NCI-H187 (cell line): ENCODE data around the gene MTR.

ENCODE experiments used
- DNase-seq, 2 experiments: peaks; one replicate each; lab custom pipeline; 2025; lab: John Stamatoyannopoulos, UW

MTR gene

DNA sequence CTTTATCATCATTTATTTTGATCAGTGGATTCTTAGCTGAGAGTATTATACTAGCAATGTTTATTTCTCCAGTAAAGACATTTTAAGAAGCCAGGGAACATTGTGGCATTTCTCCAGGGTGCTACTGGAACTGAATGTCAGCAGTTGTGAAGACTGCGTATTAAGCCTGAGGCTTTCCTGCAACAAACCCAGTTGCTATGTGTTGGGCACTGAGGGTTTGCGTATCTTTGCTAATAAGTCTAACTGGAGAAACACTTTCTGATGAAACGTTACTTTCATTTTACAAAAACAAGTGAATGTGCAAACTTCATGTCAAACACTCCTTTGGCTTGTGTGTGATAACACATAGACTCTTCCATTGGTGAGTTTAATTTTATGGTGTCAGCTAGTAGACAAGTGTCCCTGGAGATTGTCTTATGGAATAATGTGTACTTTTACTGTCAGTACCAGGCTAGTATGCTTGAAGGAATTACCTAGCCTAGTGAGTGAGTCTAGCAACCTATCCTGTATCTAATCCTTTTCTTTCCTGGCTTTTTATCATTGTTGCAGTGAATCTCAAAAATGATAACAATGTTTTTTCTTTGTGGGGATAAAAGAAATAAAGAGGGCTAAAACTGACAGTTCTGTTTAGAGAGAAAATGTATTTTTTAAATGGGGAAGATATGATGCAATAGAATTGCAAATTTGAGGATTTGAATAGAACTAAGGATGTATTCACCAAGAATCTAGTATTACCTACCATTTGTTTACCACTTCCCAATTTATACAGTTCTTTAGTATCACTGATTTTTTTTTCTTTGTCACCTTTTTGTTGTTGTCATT is 70.1 kb downstream of the MTR start:
- DNase-seq: no peak

- no peak for DNase-seq
These were observed 70.7 kb downstream of the MTR start for GRCh38 chr1:236865818-236866155.

GRCh38 chr1:236868625-236869467 is 73.8 kb downstream of the MTR start:
- no peak for DNase-seq

DNA sequence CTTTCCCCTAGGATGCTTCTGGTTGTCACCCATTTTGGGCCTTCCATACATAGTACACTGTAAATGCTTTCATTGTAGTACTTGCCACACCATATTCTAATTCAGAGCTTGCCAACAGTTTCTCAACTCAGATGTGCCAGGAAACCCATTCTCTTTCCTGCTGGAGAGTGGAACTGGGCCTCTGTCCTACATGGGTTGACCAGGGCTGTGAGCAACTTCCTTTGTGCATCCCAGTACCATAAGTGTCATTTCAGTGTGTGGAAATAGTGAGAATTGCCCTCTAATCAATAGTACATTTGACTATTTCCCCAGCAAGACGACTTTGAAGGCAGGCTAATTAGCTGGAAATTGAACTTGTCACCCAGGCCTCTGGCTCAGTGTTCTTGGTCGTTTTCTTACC is 74.8 kb downstream of the MTR start:
- no peak for DNase-seq

DNA sequence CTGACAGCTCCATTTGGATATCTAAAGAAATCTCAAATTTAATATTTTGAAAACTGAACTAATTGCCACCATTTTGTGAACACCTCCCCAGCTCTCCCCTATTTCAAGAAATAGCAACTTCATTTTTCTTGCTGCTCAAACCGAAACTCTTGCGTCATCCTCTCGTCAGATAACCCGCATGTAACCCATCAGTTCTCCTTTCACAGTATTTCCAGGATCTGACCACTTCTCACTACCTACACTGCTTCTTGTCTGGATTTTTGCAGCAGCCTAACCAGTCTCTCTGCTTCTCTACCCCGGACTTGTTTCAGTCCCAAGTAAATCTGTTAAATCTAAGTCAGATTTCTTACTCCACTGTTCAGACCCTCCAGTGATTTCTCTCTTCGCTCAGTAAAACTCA is 75.6 kb downstream of the MTR start:
- DNase-seq: no peak

DNA sequence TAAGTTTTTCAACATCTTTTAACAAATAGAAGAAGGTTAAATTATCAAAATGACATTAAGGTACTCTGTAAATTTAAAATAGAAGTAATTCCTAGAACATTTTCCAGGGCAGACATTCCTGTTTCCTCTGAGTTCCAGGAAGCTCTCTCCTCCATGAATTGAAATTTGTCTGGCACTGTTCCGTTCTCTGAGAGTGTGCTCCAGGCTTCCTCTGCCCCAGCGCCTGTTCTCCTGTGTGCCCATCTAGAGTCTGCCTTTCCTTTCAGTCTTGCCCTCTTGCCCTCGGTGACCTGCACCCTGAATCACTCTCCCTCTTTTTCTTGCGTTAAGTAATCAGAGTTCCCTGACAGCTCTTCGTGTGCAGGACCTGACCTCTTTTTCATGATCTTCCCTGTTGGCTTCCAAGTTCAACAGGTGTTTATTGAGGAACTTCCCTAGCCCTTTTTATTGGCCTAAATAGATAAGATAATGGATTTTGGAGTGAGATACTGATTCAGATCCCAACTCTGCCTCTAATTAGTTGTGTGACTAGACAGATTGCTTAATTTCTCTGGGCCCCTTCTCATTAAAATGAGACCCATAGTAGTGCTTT is 77.1 kb downstream of the MTR start:
- no peak for DNase-seq

DNA sequence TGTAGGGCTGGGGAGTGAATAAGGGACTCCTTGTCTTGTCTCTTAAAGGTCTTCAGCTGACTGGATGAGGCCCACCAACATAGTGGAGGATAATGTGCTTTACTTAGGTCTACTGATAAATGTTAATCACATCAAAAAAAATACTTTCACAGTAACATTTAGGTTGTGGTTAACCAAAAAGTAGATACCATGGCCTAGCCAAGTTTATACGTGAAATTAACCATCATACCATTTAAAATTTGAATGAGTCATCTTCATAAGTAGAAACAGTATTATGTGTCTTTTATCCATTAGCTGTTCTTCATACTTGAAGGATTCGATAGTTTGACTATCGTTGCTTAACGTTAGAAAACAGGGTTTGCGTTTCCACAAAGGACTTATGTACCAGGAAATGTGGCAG is 80.9 kb downstream of the MTR start:
- no peak for DNase-seq

DNA sequence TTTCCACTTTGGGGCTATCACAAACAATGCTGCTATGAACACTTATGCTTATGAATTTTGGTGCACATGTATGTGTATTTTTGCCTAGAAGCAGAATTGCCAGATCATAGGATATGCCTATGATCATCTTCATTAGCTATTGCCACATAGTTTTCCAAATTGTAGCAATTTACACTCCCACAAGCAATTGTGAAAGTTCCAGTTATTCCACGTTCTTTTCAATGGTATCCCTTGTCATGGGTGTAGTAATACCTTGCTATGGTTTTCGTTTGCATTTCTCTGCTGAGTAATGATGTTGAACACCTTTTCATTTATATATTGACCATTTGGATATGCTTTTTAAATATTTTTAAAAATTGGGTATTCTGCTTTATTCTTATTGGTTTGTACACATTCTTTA is 82.6 kb downstream of the MTR start:
- DNase-seq: no peak

DNA sequence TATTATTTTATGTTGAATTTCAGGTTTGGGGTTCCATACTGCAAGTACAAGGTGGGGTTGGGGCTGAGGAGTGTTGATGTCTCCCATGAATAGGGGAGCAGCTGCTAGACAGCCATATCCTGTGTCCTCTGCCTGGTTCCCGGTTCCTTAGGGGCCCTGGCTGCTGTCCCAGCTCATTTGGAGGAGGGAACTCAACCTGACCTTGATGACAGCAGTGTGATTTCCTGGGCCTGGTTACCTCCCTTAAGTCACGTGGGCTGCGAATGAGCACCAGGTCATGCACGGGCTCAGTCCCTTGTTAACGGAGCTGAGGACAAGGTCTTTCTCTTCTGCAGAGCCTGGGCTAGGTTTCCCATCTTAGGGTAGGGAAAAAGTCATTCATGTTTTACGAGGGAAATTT is 85.1 kb downstream of the MTR start:
- no peak for DNase-seq

DNA sequence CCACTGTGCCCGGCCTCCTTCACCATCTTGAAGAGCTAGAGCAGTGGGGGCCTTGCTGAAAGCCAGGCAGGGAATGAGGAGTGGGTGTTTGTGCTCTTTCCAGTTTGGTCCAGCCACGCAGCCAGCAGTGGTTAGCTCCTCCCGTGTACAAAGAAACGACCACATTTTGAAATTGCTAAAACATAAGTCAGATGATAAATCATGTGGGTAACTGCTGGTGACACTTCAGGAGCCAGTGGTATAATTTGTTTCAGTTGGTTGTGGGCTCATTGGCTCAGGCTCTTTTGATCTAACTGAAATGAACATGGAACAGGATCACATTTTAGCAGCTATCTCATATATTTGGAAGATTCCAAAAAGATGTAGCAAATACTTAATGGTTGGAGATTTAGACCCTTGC is 87.6 kb downstream of the MTR start:
- no peak for DNase-seq

DNA sequence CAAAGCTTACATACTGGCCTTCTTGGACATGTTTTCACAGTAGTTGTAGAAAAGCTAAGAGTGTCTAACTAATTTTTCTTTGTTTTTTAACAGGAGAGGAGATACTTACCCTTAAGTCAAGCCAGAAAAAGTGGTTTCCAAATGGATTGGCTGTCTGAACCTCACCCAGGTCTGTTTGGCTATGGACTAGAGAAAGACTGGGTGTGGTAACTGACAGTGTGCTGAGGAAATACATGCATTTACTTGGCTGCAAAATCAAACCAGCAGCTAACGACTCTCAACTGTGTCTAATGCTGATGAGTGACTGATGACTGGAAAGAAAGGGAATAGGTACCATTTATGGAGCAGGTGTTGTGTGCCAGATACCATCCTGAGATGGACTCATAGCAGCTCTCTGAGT is 91.1 kb downstream of the MTR start:
- DNase-seq: no peak

- DNase-seq: no peak
These were observed 92.0 kb downstream of the MTR start for GRCh38 chr1:236887081-236887480.

DNA sequence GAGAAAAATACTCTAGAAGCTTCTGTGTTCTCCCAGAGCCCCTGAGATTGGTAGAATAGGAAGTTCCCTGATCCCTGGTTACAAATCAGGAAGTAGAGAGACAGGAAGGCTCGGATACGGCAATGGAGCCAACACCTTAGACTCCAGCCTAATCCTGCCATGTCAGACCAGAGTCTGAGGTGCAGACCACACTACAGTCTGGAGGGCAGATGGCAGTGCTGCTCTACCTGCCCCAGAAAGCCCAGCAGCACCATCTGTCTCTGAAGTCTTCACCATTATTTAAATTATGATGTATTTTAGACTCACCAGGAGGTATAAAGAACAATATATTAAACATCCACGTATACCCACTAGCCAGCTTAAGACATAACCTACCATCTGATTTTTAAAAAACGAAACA is 93.0 kb downstream of the MTR start:
- DNase-seq: no peak

DNA sequence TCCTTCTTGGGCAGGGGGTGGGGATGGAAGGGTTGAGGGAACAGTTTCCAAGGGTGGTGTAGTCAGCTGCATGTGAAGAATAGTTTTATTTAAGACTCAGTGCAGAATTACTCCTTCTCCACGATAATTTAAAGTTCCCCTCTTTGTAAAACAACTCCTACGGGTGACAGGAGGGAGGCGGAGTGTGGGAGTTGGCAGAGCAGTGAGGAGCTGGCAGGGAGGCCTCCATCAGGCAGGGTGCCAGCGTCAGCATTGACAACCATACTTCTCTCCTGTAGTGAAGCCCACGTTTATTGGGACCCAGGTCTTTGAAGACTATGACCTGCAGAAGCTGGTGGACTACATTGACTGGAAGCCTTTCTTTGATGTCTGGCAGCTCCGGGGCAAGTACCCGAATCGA is 93.8 kb downstream of the MTR start:
- no peak for DNase-seq

DNA sequence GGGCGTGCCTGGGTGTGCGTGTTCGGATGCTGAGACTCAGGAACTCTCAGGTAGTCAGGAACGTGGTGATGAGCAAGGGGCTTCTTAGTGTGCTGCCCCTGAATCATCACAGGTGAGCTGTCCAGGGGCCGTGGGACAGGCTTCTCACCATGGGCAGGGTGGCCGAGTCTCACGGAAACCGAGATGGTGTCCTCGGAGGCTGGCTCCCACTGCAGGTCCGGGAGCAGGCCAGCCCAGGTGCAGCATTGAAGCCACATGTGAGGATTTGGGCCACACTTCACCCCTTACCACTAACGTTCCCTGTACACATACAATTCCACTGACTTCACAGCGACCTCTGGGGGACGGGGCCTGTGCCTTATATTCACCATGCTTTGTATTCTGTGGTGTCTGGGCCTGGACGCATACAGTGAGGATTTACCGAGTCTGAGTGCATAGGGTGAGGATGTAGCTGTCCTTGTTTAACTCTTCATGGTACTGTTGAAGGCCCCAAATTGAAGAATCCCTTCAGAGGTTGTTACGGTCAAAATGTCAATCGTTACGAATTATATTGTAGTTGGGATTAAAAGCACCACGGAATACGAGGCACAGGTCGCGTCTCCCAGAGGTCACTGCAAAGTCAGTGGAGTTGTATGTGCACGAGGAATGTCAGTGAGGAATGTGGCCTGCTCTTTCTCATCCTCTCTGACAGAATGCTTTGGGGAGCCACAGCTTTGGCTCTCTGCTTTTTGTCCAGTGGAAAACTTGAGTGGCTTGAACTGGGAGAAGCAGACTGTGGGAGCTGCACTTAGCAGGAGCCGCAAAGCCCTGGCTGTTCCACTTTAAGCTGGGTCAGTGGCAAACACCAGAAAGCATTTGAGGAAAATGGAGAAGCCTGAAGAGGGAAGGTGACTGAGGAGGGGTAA is 95.3 kb downstream of the MTR start:
- DNase-seq: no peak

DNA sequence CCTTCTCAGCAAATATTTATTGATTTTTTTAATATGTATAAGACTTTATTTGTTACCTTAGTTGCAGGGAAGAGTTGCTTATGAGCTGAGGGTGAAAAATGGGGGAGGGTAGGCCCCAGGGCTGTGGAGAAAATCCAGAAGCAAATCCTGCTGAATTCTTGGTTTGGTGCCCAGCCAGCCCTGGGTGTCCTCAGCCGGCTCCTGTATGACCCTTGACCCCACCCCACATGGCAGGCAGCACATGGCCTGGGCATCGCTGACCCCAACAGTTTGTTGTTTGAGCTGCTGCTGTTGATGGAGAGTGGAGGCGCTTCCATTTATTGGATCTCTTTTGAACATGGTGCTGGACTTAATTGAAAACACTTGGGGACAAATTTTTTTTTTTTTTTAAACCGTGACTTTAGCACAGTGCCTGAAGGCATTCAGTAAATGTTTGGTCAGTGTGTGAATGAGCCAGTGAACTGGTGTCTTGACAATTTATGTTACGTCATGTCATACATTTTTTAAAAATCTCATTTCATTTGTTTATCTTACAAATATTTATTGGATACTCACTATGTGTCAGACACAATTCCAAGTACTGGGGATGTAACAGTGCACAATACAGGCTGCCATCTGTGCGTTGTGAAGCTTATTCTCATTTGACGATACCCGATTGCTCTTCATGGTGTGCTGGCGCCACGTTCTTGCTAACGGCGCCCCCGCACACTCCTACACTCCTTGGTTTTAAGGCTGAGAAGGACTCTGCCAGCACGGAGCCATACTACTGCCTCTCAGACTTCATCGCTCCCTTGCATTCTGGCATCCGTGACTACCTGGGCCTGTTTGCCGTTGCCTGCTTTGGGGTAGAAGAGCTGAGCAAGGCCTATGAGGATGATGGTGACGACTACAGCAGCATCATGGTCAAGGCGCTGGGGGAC is 98.8 kb downstream of the MTR start:
- no peak for DNase-seq

DNA sequence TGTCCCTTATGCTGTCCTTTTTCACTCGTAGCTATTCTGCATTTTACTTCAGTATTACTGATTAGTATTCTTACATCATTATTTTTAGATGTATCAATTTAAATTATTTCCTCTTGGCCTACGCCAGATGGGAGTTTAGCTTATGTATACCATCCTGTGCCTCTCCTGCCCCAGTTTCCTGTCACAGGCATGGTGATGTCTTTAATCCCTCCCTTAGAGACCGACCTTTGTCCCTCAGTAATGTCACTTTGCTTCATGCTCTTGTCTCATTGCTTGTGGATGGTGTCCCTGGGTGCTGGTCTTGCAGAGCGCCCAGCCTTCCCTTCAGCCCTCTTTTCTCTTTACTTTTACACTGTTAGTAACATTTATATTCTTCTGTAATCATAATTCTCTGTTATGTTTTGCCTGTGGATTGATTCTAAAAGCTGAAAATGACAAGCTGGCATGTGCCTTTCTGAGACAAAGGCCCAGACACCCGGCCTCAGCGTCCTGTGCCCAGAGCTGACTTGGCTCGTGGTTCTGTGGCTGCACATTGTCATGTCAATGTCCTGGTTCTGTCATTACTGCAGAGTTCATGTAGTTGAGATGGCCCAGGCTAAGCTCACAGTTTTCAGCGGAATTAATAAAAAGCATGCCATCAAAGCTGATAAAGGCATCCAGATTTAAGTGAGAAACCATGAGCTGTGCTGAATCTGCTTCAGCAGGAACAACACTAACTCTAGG is 100.7 kb downstream of the MTR start:
- no peak for DNase-seq

GRCh38 chr1:236896716-236897115 is 101.6 kb downstream of the MTR start:
- DNase-seq: no peak

- no peak for DNase-seq
These were observed 110.0 kb downstream of the MTR start for GRCh38 chr1:236904892-236905741.
